T-helper 2 cell treated with Interferon-gamma antibody and Interleukin-4, amounts not matched to agents 5 μg/mL and 100 μg/mL, for 36 hours (primary cell): ENCODE measurements around the gene CNTLN.
"Not testable (repeated sequence)": the region's sequence is repeated elsewhere in the genome, so short reads cannot be mapped to it uniquely, and the experiment has no call there.

ENCODE experiments used
- DNase-seq: peaks from one replicate; pipeline ENCODE4 v3.0.0; 2021; ENCODE audit warnings: low spot score
- H3K27ac Mint-ChIP-seq: one replicate; pipeline ENCODE4 v1.8.0; 2021; ENCODE audit warnings: mild to moderate bottlenecking, mixed read lengths
- H3K27me3 Mint-ChIP-seq: one replicate; pipeline ENCODE4 v1.8.0; 2021; ENCODE audit warnings: low read depth, mixed read lengths
- H3K36me3 Mint-ChIP-seq: one replicate; pipeline ENCODE4 v1.8.0; 2021; ENCODE audit warnings: low read depth, mixed read lengths
- H3K4me1 Mint-ChIP-seq: one replicate; pipeline ENCODE4 v1.8.0; 2021; ENCODE audit warnings: low read depth, mixed read lengths
- H3K4me3 Mint-ChIP-seq: one replicate; pipeline ENCODE4 v1.8.0; 2022; ENCODE audit warnings: mild to moderate bottlenecking, moderate library complexity, mixed read lengths
- H3K9me3 Mint-ChIP-seq: one replicate; pipeline ENCODE4 v1.8.0; 2021; ENCODE audit warnings: mixed read lengths

CNTLN gene

DNA sequence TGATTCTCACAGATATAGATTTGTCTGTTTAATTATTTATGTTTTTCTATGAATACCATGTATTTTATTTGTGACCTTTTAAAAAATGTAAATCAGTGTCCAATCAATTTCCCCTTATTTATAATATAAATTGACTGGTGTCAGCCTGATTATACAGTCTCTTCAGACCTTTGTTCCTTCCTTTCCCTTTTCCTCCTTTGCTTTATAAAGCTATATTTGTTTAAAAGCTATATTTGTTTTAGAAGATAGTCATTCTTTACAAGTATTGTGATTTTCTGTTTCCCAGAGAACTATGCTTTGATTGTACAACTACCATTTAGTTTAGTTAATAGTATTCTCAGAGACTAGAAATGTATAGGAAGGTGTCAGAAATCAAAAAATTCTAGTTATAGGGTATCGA is 90.6 kb downstream of the CNTLN start:
- no peak overlapping the region for H3K27ac Mint-ChIP-seq

DNA sequence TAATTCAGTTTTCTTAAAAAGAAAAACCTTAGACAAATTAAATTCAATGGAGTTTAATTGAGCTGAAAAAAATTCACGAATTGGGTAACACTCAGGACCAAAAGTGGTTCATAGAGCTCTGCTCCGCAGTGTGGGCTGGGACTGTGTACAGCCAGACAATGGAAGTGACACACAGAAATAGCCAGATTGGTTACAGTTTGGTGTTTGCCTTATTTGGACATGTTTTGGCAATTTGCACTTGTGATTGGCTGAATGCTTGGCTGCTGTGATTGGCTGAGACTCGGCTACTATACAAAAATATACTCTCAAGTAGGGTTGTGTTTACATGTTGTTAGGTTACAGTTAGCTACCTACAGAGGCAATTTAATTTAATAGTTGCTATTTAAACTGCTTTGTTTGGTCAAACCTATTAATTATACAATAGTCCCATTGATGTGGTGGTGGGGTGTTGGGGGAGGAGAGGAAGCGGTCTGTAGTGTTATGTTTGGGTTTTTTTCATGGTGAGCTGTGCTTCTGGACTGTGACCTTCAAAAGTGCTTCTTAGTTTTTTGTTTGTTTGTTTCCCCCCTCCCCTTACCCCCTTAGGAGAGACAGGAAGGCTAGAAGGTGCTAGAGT is 95.2 kb downstream of the CNTLN start:
- H3K27me3 Mint-ChIP-seq, result no peaks in the 10 kb centered on the region
- H3K27ac Mint-ChIP-seq, result no peak overlapping the region
- no peaks in the 10 kb centered on the region for H3K4me1 Mint-ChIP-seq
- no peak overlapping the region for H3K4me3 Mint-ChIP-seq
- no peaks in the 10 kb centered on the region for H3K36me3 Mint-ChIP-seq
- peaks cover 7% of the 10 kb centered on the region for H3K9me3 Mint-ChIP-seq
- no peak for DNase-seq

More for the DNA sequence above, 90.6 kb downstream of the CNTLN start:
- DNase-seq, result no peak
- Mint-ChIP-seq H3K9me3 (peaks cover 17% of the 10 kb centered on the region), H3K4me1 (no peaks in the 10 kb centered on the region), H3K36me3 (no peaks in the 10 kb centered on the region), H3K27me3 (no peaks in the 10 kb centered on the region), H3K4me3 (no peak overlapping the region)

DNA sequence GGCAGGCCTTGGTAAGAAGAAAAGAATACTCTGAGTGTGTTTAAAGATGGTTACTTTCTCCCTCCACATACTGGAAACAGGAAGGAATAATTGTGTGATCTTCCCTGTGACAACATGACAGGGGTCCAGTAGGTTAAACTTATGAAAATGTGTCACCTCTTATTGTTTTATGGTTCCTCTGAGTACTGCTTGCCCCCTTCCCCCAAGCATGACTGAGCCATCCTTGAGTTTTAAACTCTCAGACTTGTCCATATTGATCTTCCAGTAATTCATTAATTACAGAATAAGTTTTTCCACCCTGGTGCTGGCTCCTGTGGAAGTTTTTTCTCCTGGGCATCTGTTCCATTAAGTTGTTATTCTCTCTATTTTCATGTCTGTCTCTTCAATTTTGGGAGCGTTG is 95.8 kb downstream of the CNTLN start:
- Mint-ChIP-seq H3K27ac (no peak overlapping the region), H3K27me3 (no peaks in the 10 kb centered on the region)
- no peak for DNase-seq

DNA sequence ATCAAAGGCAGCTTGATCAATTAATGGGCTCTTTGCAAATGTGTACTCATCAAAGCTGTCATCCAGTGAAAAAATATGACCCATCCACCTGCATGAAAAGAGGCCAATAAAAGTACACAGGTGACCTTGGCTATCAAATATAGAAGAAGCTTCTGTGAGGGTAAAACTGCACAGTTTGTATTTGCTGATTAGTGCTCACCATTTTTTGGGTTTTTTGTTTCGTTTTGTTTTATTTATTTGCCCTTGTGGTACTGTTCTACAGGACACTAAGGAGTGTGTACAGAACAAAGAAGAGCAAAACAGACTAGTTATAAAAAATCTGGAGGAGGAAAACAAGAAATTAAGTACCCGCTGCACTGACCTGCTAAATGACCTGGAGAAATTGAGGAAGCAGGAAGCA is 101.3 kb downstream of the CNTLN start:
- Mint-ChIP-seq H3K27me3 (no peaks in the 10 kb centered on the region), H3K27ac (no peak overlapping the region), H3K4me3 (no peak overlapping the region), H3K9me3 (peaks cover 18% of the 10 kb centered on the region), H3K4me1 (no peaks in the 10 kb centered on the region), H3K36me3 (no peaks in the 10 kb centered on the region)
- no peak for DNase-seq

More for the DNA sequence above, 95.8 kb downstream of the CNTLN start:
- Mint-ChIP-seq H3K36me3 (no peaks in the 10 kb centered on the region), H3K4me3 (no peak overlapping the region), H3K9me3 (peaks cover 7% of the 10 kb centered on the region), H3K4me1 (no peaks in the 10 kb centered on the region)

DNA sequence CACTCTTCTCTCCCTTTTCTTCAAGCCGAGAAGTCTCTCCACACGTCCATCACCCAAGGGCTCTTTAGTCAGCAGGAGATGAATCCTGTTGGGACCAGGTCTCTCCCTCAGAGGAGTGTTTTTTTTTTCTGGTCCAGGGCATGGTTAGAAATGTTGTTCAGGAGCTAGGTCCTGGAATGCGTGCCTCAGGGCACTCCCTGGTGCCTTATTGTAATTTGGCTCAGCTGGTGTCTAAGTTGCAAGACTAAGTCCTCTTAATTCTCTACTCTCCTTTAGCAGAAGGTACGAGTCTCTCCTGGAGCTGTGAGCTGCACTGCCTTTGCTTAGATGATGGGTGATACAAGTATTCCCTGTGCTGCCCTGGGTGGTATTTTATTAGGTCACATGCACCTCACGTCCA is 111.9 kb downstream of the CNTLN start:
- no peaks in the 10 kb centered on the region for H3K36me3 Mint-ChIP-seq
- H3K4me3 Mint-ChIP-seq, result no peak overlapping the region
- H3K27ac Mint-ChIP-seq, result no peak overlapping the region
- H3K27me3 Mint-ChIP-seq, result no peaks in the 10 kb centered on the region
- H3K9me3 Mint-ChIP-seq, result peaks cover 58% of the 10 kb centered on the region
- no peak for DNase-seq
- no peaks in the 10 kb centered on the region for H3K4me1 Mint-ChIP-seq

DNA sequence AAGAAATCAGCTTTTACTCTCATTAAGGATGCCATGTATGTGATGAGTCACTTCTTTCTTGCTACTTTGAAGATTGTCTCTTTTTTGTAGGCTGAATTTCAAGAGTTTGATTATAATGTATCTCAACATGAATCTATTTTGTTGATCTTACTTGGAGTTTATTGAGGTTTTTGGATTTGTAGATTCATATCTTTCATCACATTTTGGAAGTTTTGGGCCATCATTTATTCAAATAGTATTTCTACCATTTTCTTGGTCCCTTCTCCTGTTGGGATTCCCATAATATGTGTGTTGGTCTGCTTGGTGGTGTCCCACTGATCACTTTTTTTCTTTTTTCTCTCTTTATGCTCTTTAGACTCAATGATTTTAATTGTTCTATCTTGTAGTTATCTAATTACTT is 116.3 kb downstream of the CNTLN start:
- H3K27ac Mint-ChIP-seq, result no peak overlapping the region
- no peaks in the 10 kb centered on the region for H3K36me3 Mint-ChIP-seq
- no peak overlapping the region for H3K4me3 Mint-ChIP-seq
- H3K9me3 Mint-ChIP-seq, result peaks cover 60% of the 10 kb centered on the region
- DNase-seq, result no peak
- no peaks in the 10 kb centered on the region for H3K27me3 Mint-ChIP-seq
- no peaks in the 10 kb centered on the region for H3K4me1 Mint-ChIP-seq

DNA sequence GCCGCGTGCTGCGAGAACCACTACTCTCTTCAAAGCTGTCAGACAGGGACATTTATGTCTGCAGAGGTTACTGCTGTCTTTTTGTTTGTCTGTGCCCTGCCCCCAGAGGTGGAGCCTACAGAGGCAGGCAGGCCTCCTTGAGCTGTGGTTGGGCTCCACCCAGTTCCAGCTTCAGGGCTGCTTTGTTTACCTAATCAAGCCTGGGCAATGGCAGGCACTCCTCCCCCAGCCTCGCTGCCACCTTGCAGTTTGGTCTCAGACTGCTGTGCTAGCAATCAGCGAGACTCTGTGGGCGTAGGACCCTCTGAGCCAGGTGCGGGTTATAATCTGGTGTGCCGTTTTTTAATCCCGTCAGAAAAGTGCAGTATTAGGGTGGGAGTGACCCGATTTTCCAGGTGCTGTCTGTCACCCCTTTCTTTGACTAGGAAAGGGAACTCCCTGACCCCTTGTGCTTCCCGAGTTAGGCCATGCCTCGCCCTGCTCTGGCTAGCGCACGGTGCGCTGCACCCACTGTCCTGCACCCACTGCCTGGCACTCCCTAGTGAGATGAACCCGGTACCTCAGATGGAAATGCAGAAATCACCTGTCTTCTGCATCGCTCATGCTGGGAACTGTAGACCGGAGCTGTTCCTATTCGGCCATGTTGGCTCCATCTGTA is 133.8 kb downstream of the CNTLN start:
- not testable (repeated sequence) for H3K36me3 Mint-ChIP-seq, H3K27ac Mint-ChIP-seq, H3K4me3 Mint-ChIP-seq, DNase-seq, H3K4me1 Mint-ChIP-seq, H3K27me3 Mint-ChIP-seq
- peaks cover 33% of the 10 kb centered on the region for H3K9me3 Mint-ChIP-seq

DNA sequence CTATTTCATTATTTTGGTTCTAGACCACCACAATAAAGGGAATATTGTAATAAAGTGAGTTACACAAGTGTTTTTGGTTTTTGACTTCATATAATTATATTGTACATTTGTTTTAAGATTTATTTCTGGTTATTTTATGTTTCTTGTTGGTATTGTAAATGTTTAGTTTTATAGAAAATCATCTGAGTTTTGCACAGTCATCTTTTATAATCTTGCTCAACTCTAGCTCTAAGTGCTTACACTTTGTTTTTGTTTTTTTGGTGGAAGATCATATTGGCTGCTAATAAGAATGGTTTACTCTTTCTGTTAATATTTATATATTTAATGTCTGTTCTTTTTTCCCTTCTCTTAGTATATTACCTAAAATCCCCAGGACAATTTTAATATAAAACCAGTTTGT is 135.0 kb downstream of the CNTLN start:
- H3K4me1 Mint-ChIP-seq, result no peaks in the 10 kb centered on the region
- H3K27ac Mint-ChIP-seq, result no peak overlapping the region
- H3K27me3 Mint-ChIP-seq, result no peaks in the 10 kb centered on the region
- peaks cover 33% of the 10 kb centered on the region for H3K9me3 Mint-ChIP-seq
- no peak overlapping the region for H3K4me3 Mint-ChIP-seq
- DNase-seq, result no peak
- no peaks in the 10 kb centered on the region for H3K36me3 Mint-ChIP-seq

DNA sequence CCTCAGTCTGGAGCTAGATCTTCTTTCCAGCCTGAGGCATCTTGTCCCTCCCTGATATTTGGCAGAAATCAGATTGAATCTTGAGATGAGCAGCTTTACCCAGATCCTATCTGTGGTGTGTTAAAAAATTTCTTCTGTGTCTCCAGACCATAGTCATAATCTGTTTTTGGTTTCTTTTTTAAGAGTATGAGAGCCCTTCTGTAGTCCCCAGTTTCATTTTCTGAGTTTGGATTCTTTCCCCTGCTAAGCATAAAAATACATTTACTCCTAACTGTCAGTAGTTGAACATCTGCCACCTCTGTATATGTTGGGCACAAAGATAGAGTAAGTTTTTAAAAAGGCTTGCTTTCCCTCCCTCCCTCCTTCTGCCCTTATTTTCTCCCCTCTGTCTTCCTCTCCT is 137.7 kb downstream of the CNTLN start:
- Mint-ChIP-seq H3K4me3 (no peak overlapping the region), H3K27ac (no peak overlapping the region), H3K9me3 (peaks cover 31% of the 10 kb centered on the region), H3K4me1 (no peaks in the 10 kb centered on the region), H3K36me3 (no peaks in the 10 kb centered on the region), H3K27me3 (no peaks in the 10 kb centered on the region)
- no peak for DNase-seq

DNA sequence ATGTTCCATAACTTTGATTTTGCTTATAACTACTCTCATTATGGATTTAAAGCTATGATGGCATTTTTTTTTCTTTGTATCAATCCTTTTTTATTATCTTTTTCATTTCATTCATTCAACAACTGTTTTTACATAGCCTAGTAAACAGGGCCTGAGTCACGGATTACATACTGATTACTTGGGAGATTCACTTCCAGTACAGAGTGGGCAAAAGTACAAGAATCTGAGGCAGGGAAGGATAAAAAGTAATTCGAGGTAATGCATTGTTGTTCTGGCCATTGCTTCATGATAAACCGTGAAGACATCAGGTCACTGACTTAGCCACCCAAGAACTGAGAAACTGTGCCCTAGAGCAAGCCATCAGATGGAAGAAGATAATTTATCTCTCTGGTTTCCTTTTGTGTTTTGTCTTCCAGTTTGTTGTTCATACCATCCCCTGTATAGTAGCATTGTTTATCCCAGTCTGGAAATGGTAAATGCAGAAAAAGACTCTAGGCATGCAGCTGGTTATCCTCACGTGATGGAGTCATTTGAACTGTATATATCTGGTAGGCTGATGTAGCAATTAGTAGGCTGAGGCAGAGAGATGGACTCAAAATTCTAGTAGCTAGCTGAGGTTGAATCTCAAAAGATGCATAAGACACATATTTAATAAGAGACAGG is 145.6 kb downstream of the CNTLN start:
- peaks cover 33% of the 10 kb centered on the region for H3K9me3 Mint-ChIP-seq
- DNase-seq, result no peak

DNA sequence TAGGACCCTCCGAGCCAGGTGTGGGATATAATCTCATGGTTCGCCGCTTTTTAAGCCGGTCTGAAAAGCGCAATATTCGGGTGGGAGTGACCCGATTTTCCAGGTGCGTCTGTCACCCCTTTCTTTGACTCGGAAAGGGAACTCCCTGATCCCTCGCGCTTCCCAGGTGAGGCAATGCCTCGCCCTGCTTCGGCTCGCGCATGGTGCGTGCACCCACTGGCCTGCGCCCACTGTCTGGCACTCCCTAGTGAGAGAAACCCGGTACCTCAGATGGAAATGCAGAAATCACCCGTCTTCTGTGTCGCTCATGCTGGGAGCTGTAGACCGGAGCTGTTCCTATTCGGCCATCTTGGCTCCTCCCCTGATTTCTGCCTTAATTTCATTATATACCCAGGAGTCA is 155.8 kb downstream of the CNTLN start:
- H3K9me3 Mint-ChIP-seq, result peaks cover 29% of the 10 kb centered on the region
- not testable (repeated sequence) for H3K27me3 Mint-ChIP-seq, H3K27ac Mint-ChIP-seq, H3K36me3 Mint-ChIP-seq, H3K4me1 Mint-ChIP-seq, DNase-seq, H3K4me3 Mint-ChIP-seq

More for the DNA sequence above, 145.6 kb downstream of the CNTLN start:
- H3K27ac Mint-ChIP-seq, result no peak overlapping the region
- no peaks in the 10 kb centered on the region for H3K36me3 Mint-ChIP-seq
- H3K4me1 Mint-ChIP-seq, result no peaks in the 10 kb centered on the region
- no peak overlapping the region for H3K4me3 Mint-ChIP-seq
- no peaks in the 10 kb centered on the region for H3K27me3 Mint-ChIP-seq

DNA sequence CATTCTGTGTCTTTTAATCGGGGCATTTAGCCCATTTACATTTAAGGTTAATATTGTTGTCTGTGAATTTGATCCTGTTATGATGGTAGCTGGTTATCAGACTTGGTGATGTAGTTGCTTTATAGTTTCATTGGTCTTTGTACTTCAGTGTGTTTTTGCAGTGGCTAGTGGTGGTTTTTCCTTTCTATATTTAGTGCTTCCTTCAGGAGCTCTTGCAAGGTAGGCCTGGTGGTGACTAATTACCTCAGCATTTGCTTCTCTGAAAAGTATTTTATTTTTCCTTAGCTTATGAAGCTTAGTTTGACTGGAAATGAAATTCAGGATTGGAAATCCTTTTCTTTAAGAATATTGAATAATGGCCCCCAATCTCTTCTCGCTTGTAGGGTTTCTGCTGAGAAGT is 156.9 kb downstream of the CNTLN start:
- H3K4me1 Mint-ChIP-seq, result no peaks in the 10 kb centered on the region
- H3K9me3 Mint-ChIP-seq, result peaks cover 37% of the 10 kb centered on the region
- no peak overlapping the region for H3K4me3 Mint-ChIP-seq
- H3K36me3 Mint-ChIP-seq, result no peaks in the 10 kb centered on the region
- H3K27ac Mint-ChIP-seq, result no peak overlapping the region
- no peaks in the 10 kb centered on the region for H3K27me3 Mint-ChIP-seq
- DNase-seq, result no peak

DNA sequence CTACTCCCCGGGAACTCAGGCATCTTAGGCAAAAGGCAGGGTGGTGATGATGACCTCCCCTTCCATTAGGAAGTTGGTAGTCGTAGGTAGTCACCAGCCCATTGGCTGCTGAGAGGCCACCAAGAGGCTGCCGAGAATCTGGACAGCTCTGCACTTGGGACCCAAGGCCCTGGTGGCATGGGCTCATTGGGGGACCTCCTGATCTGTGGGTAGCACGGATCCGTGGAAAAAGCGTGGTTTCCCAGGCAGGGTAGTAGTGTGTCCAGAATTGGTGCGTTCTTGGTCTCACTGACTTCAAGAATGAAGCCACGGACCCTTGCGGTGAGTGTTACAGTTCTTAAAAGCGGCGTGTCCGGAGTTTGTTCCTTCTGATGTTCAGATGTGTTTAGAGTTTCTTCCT is 158.8 kb downstream of the CNTLN start:
- Mint-ChIP-seq H3K36me3 (no peaks in the 10 kb centered on the region), H3K4me3 (no peak overlapping the region), H3K9me3 (peaks cover 39% of the 10 kb centered on the region), H3K4me1 (no peaks in the 10 kb centered on the region), H3K27me3 (no peaks in the 10 kb centered on the region), H3K27ac (no peak overlapping the region)
- DNase-seq, result no peak

DNA sequence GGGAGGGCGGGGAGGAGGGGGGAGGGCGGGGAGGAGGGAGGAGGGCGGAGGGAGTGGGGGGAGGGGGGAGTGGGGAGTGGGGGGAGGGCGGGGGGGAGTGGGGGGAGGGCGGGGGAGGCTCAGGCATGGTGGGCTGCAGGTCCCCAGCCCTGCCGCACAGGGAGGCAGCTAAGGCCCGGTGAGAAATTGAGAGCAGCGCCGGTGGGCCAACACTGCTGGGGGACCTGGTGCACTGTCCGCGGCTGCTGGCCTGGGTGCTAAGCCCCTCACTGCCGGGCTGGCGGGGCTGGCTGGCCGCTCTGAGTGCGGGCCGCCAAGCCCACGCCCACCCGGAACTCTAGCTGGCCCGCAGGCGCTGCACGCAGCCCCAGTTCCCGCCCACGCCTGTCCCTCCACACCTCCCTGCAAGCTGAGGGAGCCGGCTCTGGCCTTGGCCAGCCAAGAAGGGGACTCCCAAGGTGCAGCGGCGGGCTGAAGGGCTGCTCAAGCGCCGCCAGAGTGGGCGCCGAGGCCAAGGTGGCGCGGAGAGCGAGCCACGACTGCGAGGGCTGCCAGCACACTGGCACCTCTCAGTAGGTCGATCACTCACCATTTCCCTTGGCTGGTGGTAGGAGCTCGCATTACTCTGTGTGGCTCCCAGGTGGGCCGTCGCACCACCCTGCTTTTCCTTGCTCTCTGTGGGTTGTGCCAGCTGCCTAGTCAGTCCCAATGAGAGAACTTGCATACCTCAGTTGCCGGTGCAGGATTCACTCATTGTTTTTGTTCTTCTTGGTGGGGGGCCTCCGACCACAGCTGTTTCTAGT is 160.2 kb downstream of the CNTLN start:
- peaks cover 43% of the 10 kb centered on the region for H3K9me3 Mint-ChIP-seq

More for the DNA sequence above, 160.2 kb downstream of the CNTLN start:
- Mint-ChIP-seq H3K27ac (no peak overlapping the region), H3K36me3 (no peaks in the 10 kb centered on the region), H3K4me3 (no peak overlapping the region), H3K4me1 (no peaks in the 10 kb centered on the region), H3K27me3 (no peaks in the 10 kb centered on the region)
- DNase-seq, result no peak
